BE2C (cell line): ENCODE data around the gene ABCA12.

ENCODE experiments used
- DNase-seq: peaks from one replicate; pipeline ENCODE4 v3.0.0-alpha.2; 2020
- H3K27me3 ChIP-seq: fragments of 250-450 bp; sonication (Bioruptor Pico); 2 replicates; pipeline ENCODE4 v1.5.1; 2020; ENCODE audit warnings: mild to moderate bottlenecking
- H3K36me3 ChIP-seq: fragments of 250-450 bp; sonication (Bioruptor Pico); 2 replicates; pipeline ENCODE4 v1.5.1; 2020; ENCODE audit warnings: mild to moderate bottlenecking
- H3K4me1 ChIP-seq: fragments of 250-450 bp; sonication (Bioruptor Pico); 2 replicates; pipeline ENCODE4 v1.5.1; 2020
- H3K4me3 ChIP-seq: 2 replicates; pipeline ENCODE4 v1.5.1; 2011; ENCODE audit warnings: low read depth, low read length
- H3K9me3 ChIP-seq: fragments of 250-450 bp; sonication (Bioruptor Pico); 2 replicates; pipeline ENCODE4 v1.5.1; 2020
- TF ChIP-seq, protein P1 (sequence below): IDR thresholded peaks from 2 replicates; pipeline ENCODE4 v1.5.1; 2012; ENCODE audit warnings: mild to moderate bottlenecking, low read depth, low read length

The ABCA12 gene

DNA sequence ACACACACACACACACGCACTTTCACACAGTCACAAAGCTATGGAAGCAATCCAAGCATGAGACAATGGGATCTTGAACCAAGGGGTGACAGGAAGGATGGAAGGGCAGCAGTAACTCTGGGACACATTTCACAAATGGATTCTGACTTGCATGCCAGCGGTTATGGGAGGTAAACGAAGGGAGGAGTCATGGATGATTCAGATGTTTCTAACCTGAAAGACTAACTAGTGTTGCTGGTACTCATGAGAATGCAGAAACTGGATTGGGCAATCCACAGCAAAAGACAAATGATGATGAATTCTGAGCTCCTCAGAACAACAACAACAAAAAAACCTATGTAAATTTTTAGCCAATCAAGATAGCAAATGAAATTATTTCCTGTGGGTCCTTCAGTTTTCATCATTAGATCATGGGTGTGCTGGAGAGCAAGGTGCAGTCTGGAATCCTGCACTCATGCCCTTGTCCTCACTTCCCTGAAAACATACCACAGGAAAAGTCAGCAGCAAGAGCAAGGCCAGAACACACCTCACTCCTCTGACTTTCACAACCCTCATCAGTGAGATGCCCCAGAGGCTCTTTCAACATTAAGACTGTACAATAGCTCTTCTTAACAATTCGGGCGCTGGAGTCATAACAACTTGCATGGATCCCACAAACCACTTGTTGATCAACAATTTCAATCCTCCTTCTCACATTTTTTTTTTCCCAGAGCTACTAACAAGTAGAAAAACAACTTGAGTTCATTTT lies 32.6 kb downstream of the ABCA12 start:
- TF ChIP-seq, protein P1, sequence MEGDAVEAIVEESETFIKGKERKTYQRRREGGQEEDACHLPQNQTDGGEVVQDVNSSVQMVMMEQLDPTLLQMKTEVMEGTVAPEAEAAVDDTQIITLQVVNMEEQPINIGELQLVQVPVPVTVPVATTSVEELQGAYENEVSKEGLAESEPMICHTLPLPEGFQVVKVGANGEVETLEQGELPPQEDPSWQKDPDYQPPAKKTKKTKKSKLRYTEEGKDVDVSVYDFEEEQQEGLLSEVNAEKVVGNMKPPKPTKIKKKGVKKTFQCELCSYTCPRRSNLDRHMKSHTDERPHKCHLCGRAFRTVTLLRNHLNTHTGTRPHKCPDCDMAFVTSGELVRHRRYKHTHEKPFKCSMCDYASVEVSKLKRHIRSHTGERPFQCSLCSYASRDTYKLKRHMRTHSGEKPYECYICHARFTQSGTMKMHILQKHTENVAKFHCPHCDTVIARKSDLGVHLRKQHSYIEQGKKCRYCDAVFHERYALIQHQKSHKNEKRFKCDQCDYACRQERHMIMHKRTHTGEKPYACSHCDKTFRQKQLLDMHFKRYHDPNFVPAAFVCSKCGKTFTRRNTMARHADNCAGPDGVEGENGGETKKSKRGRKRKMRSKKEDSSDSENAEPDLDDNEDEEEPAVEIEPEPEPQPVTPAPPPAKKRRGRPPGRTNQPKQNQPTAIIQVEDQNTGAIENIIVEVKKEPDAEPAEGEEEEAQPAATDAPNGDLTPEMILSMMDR = no peak
- Histone ChIP-seq H3K9me3 (no peaks in the 10 kb centered on the region), H3K27me3 (no peaks in the 10 kb centered on the region), H3K36me3 (no peaks in the 10 kb centered on the region), H3K4me1 (peaks cover 6% of the 10 kb centered on the region; the same call in 1 of the 2 replicates), H3K4me3 (no peak overlapping the region)
- DNase-seq = no peak

DNA sequence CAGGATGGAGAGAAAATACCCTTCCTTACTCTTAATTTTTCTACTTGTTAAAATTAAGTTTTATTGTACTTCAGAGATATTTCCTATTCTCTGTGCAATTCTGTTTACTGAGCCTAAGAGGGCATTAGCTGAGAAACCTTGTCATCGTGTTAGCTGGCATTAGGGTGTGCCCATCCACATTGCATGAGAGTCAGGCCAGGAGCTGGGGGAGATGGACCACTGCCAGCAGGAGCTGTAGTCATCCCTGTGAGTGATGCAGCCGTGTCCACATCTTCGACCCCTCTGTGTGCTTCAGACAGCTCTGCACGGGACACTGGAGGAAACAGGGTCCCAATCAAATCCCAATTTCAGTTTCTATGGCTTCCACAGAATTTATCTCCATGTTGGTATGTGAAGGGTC lies 34.2 kb downstream of the ABCA12 start:
- Histone ChIP-seq H3K4me1 (peaks cover 6% of the 10 kb centered on the region; the same call in 1 of the 2 replicates), H3K4me3 (no peak overlapping the region), H3K9me3 (no peaks in the 10 kb centered on the region), H3K27me3 (no peaks in the 10 kb centered on the region), H3K36me3 (no peaks in the 10 kb centered on the region)
- no peak for DNase-seq
- TF ChIP-seq, protein P1 = no peak

DNA sequence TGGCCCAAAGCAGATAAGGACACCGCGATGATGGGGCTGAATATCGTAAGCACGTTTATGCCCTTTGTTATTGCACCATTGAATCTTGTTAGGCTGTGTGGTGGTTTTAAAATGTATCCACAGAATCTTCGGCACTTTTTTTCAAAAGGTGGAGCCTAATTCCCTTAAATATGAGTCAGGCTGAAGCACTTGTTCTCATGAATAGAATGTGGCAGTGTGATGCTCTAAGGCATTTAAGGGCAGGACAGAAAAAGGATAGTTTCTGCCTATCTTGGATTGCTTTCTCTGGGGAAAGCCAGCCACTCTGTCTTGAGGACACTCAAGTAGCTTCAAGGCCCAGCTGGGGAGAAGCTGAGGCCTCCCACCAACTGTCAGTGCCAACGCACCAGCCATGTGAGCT lies 39.6 kb downstream of the ABCA12 start:
- Histone ChIP-seq H3K36me3 (no peaks in the 10 kb centered on the region), H3K27me3 (no peaks in the 10 kb centered on the region), H3K9me3 (no peaks in the 10 kb centered on the region), H3K4me3 (no peak overlapping the region), H3K4me1 (no peaks in the 10 kb centered on the region)
- TF ChIP-seq, protein P1 = no peak
- DNase-seq = no peak

DNA sequence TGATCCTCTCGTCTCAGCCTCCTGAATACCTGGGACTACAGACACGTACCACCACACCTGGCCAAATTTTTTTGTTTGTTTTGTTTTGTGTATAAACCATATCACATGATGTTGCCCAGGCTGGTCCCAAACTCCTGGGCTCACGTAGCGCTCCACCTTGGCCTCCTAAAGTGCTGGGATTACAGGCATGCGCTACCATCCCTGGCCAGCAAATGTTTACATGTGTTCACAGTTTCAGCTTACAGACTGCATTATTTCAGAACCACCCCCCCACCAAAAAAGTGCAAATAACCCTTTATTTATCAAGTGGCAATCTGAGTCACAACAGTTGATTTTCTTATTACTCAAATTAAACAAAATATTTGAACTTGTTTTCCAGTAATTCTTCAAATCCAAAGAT lies 54.3 kb downstream of the ABCA12 start:
- TF ChIP-seq, protein P1 = no peak
- no peak overlapping the region for H3K4me3 ChIP-seq
- H3K36me3 ChIP-seq = no peaks in the 10 kb centered on the region
- no peaks in the 10 kb centered on the region for H3K9me3 ChIP-seq
- no peak for DNase-seq
- H3K4me1 ChIP-seq = 0 out of 2 replicates have a peak, but pooled peaks cover 3% of the 10 kb centered on the region
- no peaks in the 10 kb centered on the region for H3K27me3 ChIP-seq

DNA sequence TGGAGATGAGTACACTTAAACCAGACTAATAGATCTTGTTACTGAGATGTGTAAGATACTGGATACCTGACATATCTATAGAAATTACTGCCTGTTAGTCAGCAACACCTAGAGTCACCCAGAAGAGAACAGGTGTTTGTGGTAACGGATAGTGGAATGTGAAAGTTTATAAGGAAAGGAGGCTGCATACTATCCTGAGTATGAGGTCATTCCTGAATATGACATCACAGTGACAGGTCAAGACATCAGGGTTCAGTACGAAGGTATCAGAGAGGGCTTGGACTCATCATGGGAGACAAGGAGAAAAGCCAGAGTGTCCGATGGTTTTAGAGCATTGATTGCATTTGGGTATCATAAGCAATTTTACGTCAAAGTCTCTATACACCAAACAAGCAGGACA lies 55.3 kb downstream of the ABCA12 start:
- Histone ChIP-seq H3K4me1 (peaks cover 3% of the 10 kb centered on the region; the same call in 1 of the 2 replicates), H3K9me3 (no peaks in the 10 kb centered on the region), H3K36me3 (no peaks in the 10 kb centered on the region), H3K4me3 (no peak overlapping the region), H3K27me3 (no peaks in the 10 kb centered on the region)
- TF ChIP-seq, protein P1 = no peak
- DNase-seq = no peak

DNA sequence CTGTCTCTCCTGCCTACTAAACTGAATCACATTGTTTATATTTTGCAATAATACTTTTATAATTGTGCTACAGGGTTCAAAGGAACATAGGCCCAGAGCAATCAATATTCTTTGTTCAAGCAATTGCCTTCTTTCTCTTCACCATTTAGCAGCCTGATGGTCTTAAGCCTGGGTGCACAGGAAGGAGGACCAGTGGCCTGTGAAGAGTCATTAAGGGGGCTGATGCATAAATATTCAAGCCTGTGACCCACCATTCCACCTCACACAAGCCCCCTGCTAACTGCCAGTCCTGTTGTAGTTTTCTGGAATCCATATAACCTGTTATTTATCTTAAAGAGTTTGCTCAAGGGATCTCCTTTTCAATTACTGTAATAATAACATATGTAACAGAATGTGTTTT lies 56.0 kb downstream of the ABCA12 start:
- TF ChIP-seq, protein P1 = no peak
- Histone ChIP-seq H3K4me1 (peaks cover 8% of the 10 kb centered on the region), H3K27me3 (no peaks in the 10 kb centered on the region), H3K9me3 (no peaks in the 10 kb centered on the region), H3K4me3 (no peak overlapping the region), H3K36me3 (no peaks in the 10 kb centered on the region)
- no peak for DNase-seq
